Cortex of kidney (tissue), 1 donor: ENCODE data around the gene ZNF770.
"Not testable (repeated sequence)": the region's sequence is repeated elsewhere in the genome, so short reads cannot be mapped to it uniquely, and the experiment has no call there.

ENCODE experiments used
- DNase-seq: peaks from one replicate; lab custom pipeline; 2025; lab: John Stamatoyannopoulos, UW

Gene ZNF770

DNA sequence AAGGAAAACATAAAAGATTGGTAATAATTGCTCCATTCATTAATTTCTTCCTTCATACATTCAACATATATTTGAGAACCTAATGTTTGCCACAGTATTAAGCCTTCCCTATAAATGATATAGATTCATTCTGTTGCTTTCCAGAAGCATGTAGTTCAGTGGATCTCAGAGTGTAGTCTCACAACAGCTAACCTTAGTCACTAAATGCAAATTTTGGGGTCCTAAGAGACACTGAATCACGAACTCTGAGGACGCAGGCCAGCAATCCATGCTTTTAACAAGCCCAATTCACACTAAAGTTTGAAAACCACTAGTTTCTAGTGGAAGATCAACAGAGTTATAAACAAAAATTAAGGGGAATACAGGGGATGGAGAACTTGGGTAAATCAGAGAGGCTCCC is 11.3 kb downstream of the ZNF770 start:
- DNase-seq: no peak

GRCh38 chr15:34976073-34976472 is 12.0 kb downstream of the ZNF770 start:
- no peak for DNase-seq

GRCh38 chr15:34973512-34973911 is 14.6 kb downstream of the ZNF770 start:
- no peak for DNase-seq

DNA sequence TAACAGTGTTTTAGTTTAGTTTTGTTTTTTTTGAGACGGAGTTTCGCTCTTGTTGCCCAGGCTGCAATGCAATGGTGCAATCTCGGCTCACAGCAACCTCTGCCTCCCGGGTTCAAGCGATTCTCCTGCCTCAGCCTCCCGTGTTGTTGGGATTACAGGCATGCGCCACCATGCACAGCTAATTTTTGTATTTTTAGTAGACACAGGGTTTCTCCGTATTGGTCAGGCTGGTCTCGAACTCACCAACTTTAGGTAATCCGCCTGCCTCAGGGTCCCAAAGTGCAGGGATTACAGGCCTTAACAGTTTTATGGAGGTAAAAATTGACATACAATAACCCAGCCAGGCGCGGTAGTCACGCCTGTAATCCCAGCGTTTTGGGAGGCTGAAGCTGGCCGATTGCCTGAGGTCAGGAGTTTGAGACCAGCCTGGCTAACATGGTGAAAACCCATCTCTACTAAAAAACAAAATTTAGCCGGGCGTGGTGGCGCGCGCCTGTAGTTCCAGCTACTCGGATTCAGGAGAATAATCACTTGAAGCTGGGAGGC is 17.9 kb downstream of the ZNF770 start:
- not testable (repeated sequence) for DNase-seq

DNA sequence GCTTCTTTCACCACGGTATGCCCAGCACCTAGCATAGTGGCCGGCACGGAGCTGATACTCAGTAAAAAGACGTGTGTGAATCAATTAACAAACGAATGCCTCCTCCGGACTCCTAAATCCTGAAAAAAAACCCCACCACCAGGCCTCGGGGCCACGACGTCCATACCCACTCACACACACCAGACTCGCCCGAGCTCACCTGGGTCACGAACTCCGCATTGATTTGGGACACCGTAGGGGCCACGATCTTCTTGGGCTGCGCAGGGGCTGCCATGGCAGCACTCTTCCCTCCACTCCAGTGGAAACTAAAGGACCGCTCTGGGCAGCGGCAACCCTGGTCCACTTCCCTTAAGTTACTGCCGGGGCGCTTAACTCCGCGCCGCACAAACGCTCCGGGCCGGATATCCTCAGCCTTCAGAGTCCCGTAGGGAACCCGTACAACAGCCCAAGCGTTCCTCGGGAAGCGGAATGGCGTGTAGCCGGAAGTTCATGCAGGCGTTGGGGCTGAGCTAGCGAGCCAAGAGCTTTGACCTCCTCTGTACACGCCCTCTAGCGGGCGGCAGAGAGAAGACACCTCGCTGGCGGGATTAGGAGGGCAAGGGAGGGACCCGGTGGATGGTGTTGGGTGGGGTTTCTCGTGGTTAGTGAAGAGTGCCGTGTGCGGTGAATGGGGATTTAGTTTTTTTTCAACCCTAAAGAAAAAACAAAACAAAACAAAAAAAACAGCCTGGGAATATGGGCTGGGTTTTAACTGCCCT is 18.6 kb downstream of the ZNF770 start, which contains the start of gene AQR:
AQR (minus strand) TSS at position 403 of the 758 bp plus-strand sequence; CDS start at position 274, 129 bp downstream.
- no peak for DNase-seq

DNA sequence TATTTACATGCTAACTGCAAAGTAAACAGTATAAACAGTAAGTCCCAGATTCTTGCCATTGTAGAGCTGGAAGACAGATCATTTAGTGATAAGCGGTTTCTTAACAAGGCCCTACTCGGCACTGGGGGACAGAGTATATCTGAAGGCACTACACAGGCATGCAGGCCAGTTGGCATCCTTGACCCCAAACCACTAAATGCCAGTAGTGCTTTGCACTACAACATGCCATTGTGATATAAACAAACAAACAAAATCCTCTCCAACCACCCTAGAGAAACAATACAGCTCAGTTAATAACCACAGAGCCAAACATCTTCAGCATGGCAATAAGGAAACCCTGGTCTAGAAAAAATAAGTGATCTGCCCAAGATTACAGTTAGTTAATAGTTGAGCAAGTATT is 23.8 kb downstream of the ZNF770 start:
- DNase-seq: no peak

GRCh38 chr15:34953851-34954250 is 34.2 kb downstream of the ZNF770 start:
- no peak for DNase-seq

DNA sequence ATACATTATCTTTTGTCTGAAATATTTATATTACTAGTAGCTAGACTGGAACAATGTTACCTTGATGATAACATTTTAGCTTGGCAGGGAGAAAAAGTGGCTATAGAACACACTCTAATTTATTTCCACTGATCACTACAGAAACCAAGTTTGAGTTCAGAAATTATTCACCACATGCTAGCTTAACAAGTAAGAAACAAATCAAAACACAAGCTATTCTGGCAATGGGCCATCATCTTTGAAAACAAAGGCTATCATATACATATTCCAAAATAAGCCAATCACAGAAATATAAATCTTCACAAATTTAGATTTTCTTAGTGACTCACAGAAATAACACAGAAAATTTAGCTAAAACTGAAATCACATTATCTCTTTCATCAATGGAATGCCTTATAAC is 35.6 kb downstream of the ZNF770 start:
- DNase-seq: no peak

DNA sequence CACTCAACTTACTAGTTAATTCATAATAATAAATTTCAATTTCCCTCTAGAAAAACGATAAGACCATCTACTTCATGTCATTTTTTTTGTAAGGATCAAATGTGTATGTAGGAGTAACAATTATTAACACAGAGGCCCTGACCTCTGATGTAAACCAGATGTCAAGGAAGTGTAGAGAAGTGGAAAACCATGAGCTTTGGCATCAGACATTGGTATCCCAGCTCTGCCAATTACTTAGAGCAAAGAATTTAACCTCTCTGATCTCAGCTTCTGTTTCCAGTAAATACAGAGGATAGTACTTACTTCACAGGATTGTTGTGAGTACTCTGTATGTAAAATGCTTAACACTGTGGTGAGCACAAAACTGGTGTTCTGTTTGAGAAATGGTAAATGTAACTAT is 36.1 kb downstream of the ZNF770 start:
- DNase-seq: no peak

GRCh38 chr15:34944936-34945335 is 43.2 kb downstream of the ZNF770 start:
- no peak for DNase-seq

DNA sequence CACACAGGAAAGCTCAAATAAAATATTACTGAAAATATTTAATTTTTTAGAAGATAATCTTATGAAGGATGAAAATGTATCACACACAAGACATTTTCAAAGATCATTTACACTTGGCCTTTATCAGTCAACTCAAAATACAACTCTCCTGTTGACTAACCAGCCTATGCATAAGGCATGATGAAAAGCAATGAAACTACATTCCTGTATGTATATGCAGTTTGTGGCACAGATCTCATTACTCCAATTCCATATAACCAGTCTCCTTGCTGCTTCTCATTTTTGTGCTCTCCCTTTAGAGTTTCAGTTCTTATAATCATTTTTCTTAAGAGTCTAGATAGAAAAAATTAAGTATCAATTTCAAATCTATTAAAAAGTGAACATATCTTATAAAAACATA is 44.4 kb downstream of the ZNF770 start:
- DNase-seq: no peak

GRCh38 chr15:34943264-34943663 is 44.8 kb downstream of the ZNF770 start:
- DNase-seq: not testable (repeated sequence)

DNA sequence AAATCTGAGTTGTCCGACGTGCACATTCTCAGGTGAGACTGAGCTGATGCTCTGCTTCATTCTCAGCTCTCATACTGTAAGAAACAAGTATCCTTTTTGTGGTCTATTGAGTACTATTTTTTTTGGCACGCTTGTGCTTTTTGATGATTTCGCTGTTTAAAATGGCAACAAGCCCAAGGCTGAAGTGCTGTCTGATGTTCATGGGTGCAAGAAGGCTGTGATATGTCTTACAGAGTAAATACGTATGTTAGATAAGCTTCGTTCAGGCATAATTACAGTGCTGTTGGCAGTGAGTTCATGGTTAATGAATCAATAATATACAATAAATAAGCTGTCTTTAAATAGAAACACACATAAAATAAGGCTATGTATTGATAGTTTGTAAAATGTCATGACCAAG is 45.7 kb downstream of the ZNF770 start:
- no peak for DNase-seq

GRCh38 chr15:34941831-34942230 is 46.3 kb downstream of the ZNF770 start:
- DNase-seq: no peak

GRCh38 chr15:34941185-34941698 is 46.8 kb downstream of the ZNF770 start:
- DNase-seq: no peak

DNA sequence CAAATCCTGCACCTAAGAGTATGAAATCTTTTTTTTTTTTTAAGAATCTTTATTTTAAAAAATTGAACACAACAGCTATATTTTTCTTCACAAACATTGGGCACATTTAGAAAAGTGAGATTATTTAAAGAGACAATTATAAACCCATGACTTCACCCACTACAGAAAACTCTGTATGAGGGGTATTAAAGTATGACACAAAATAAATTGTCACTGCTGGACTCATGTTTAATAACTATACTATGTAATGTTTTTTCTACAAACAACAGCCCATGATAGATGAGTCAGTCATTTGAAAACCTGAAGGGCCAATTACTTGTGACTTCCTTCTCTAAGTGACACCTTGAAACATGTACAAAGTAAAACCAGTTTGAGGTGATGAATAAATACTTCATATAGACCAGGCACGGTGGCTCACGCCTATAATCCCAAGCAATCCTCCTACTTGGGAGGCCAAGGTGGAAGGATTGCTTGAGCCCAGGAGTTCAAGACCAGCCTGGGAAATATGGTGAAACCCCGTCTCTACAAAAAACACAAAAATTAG is 54.6 kb downstream of the ZNF770 start:
- DNase-seq: no peak

DNA sequence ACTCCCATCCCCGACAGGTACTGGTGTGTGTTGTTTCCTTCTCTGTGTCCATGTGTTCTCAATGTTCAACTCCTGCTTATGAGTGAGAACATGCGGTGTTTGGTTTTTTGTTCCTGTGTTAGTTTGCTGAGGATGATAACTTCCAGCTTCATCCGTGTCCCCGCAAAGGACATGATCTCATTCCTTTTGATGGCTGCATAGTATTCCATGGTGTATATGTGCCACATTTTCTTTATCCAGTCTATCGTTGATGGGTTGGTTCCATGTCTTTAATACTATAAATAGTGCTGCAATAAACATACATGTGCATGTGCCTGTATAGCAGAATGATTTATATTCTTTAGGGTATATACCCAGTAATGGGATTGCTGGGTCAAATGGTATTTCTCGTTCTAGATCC is 59.7 kb downstream of the ZNF770 start:
- DNase-seq: not testable (repeated sequence)
